WTC11 (cell line): ENCODE results near the gene SDHC.

ENCODE experiments used
- CREB1 ChIP-seq: sonication (generic); formaldehyde crosslinking; IDR thresholded peaks from 2 replicates; pipeline ENCODE4 v1.8.0; 2023; ENCODE audit warnings: mild to moderate bottlenecking, missing genetic modification reagents
- JUN ChIP-seq: sonication (generic); formaldehyde crosslinking; IDR thresholded peaks from 2 replicates; pipeline ENCODE4 v1.8.0; 2023; ENCODE audit warnings: mild to moderate bottlenecking, missing genetic modification reagents
- NR1H2 ChIP-seq: sonication (generic); formaldehyde crosslinking; IDR thresholded peaks from 2 replicates; pipeline ENCODE4 v1.9.0; 2021; ENCODE audit warnings: mild to moderate bottlenecking, moderate library complexity, missing genetic modification reagents
- SP1 ChIP-seq: sonication (generic); formaldehyde crosslinking; conservative IDR thresholded peaks from 2 replicates; pipeline ENCODE4 v1.8.1; 2022; ENCODE audit warnings: missing genetic modification reagents
- ZNF263 ChIP-seq: sonication (generic); formaldehyde crosslinking; IDR thresholded peaks from 2 replicates; pipeline ENCODE4 v1.8.1; 2022; ENCODE audit warnings: low read depth, mild to moderate bottlenecking, moderate library complexity, missing genetic modification reagents
- TF ChIP-seq, protein P1 (sequence below): sonication (generic); formaldehyde crosslinking; IDR thresholded peaks from 2 replicates; pipeline ENCODE4 v1.8.1; 2022; ENCODE audit warnings: missing genetic modification reagents, borderline replicate concordance
- TF ChIP-seq, protein P2 (sequence below): fragments of 200-600 bp; IDR thresholded peaks from 2 replicates; pipeline ENCODE4 v1.8.0; 2022; ENCODE audit warnings: antibody characterized with exemption
- TF ChIP-seq, protein P3 (sequence below): sonication (generic); formaldehyde crosslinking; IDR thresholded peaks from 2 replicates; pipeline ENCODE4 v1.8.1; 2022; ENCODE audit warnings: low read depth, missing genetic modification reagents, borderline replicate concordance
- TF ChIP-seq, protein P4 (sequence below): fragments of 250-450 bp; sonication (Bioruptor Pico); IDR thresholded peaks from 2 replicates; pipeline ENCODE4 v1.9.0; 2021; ENCODE audit warnings: mild to moderate bottlenecking
- TF ChIP-seq, protein P5 (sequence below): sonication (generic); formaldehyde crosslinking; IDR thresholded peaks from 2 replicates; pipeline ENCODE4 v1.8.0; 2022; ENCODE audit warnings: mild to moderate bottlenecking, missing genetic modification reagents
- TF ChIP-seq, protein P6 (sequence below): sonication (generic); formaldehyde crosslinking; IDR thresholded peaks from 2 replicates; pipeline ENCODE4 v1.8.1; 2022; ENCODE audit warnings: mild to moderate bottlenecking, missing genetic modification reagents, moderate library complexity, borderline replicate concordance

DNA sequence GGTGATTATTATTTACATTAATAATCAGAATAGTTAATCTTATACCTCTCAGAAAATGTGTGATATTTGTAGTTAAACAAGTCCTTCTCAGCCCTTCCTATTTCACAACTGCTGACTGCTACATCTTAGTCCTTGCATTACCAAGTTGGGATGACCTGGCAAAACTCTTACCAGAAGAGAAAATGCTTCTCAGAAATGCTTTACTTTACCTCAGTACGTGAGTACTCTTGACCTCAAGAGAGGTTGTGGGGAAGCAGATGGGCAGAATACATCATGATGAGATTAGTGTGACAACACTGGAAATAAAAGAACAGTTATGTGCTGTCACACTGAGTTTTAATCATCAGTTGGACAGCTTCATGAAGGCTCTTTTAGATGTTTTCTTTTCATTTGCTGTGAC is 37.3 kb downstream of the SDHC start:
- TF ChIP-seq NR1H2 (CRISPR knock-in tag), result no peak
- TF ChIP-seq, protein P1, sequence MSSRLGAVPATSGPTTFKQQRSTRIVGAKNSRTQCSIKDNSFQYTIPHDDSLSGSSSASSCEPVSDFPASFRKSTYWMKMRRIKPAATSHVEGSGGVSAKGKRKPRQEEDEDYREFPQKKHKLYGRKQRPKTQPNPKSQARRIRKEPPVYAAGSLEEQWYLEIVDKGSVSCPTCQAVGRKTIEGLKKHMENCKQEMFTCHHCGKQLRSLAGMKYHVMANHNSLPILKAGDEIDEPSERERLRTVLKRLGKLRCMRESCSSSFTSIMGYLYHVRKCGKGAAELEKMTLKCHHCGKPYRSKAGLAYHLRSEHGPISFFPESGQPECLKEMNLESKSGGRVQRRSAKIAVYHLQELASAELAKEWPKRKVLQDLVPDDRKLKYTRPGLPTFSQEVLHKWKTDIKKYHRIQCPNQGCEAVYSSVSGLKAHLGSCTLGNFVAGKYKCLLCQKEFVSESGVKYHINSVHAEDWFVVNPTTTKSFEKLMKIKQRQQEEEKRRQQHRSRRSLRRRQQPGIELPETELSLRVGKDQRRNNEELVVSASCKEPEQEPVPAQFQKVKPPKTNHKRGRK (CRISPR knock-in tag), result no peak
- TF ChIP-seq, protein P2, sequence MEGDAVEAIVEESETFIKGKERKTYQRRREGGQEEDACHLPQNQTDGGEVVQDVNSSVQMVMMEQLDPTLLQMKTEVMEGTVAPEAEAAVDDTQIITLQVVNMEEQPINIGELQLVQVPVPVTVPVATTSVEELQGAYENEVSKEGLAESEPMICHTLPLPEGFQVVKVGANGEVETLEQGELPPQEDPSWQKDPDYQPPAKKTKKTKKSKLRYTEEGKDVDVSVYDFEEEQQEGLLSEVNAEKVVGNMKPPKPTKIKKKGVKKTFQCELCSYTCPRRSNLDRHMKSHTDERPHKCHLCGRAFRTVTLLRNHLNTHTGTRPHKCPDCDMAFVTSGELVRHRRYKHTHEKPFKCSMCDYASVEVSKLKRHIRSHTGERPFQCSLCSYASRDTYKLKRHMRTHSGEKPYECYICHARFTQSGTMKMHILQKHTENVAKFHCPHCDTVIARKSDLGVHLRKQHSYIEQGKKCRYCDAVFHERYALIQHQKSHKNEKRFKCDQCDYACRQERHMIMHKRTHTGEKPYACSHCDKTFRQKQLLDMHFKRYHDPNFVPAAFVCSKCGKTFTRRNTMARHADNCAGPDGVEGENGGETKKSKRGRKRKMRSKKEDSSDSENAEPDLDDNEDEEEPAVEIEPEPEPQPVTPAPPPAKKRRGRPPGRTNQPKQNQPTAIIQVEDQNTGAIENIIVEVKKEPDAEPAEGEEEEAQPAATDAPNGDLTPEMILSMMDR, result no peak
- TF ChIP-seq, protein P3, sequence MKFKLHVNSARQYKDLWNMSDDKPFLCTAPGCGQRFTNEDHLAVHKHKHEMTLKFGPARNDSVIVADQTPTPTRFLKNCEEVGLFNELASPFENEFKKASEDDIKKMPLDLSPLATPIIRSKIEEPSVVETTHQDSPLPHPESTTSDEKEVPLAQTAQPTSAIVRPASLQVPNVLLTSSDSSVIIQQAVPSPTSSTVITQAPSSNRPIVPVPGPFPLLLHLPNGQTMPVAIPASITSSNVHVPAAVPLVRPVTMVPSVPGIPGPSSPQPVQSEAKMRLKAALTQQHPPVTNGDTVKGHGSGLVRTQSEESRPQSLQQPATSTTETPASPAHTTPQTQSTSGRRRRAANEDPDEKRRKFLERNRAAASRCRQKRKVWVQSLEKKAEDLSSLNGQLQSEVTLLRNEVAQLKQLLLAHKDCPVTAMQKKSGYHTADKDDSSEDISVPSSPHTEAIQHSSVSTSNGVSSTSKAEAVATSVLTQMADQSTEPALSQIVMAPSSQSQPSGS, result no peak
- TF ChIP-seq CREB1 (CRISPR knock-in tag), result no peak
- TF ChIP-seq SP1 (CRISPR knock-in tag), result no peak
- TF ChIP-seq, protein P4, sequence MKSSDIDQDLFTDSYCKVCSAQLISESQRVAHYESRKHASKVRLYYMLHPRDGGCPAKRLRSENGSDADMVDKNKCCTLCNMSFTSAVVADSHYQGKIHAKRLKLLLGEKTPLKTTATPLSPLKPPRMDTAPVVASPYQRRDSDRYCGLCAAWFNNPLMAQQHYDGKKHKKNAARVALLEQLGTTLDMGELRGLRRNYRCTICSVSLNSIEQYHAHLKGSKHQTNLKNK (CRISPR knock-in tag), result no peak
- TF ChIP-seq ZNF263 (CRISPR knock-in tag), result no peak
- no peak for TF ChIP-seq JUN (CRISPR knock-in tag)
- TF ChIP-seq, protein P5, sequence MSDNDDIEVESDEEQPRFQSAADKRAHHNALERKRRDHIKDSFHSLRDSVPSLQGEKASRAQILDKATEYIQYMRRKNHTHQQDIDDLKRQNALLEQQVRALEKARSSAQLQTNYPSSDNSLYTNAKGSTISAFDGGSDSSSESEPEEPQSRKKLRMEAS (CRISPR knock-in tag), result no peak
- TF ChIP-seq, protein P6, sequence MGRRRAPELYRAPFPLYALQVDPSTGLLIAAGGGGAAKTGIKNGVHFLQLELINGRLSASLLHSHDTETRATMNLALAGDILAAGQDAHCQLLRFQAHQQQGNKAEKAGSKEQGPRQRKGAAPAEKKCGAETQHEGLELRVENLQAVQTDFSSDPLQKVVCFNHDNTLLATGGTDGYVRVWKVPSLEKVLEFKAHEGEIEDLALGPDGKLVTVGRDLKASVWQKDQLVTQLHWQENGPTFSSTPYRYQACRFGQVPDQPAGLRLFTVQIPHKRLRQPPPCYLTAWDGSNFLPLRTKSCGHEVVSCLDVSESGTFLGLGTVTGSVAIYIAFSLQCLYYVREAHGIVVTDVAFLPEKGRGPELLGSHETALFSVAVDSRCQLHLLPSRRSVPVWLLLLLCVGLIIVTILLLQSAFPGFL (CRISPR knock-in tag), result no peak
